Hepatic stellate cell (primary cell): Measurements from ENCODE around the gene TIMP3.

Experiments
- DNase-seq: peaks from one replicate; pipeline ENCODE4 v3.0.0; 2011; ENCODE audit warnings: low spot score

Gene TIMP3

DNA sequence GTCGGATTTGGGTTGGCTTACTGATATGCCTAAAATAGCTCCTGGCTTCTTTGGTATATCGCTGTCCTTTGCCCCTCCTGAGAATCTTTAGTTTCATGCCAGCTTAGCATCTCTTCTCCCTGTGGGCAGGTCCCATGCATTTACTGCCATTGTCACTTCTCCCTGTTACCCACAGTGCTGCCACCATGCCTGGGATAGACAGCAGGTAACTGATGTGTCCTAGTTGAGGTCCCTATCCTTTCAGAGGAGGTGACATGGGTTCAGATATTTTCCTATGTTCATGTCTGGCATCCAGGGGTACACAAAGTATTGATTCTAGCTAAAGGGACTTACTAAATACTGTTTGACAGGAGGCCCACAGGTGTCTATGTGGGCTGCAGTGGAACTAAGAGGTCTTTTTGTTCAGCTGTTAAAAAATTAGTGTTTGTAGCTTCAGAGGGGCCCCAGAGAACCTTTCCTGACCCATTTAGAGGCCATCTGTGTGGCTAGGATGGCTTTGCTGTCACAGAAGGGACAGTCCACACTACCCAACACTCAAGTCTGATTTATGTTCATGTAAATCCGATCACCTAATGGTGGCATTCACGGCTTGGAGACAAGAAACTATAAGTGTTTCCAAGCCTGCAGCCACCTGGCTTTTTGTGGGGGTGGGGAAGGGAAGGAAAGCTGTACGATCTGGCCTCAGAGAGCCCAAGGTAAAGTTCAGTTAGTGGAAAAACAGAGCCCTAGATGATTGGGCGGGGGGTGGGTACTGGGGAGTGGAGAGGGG, 8.5 kb downstream of the TIMP3 start:
- no peak for DNase-seq

DNA sequence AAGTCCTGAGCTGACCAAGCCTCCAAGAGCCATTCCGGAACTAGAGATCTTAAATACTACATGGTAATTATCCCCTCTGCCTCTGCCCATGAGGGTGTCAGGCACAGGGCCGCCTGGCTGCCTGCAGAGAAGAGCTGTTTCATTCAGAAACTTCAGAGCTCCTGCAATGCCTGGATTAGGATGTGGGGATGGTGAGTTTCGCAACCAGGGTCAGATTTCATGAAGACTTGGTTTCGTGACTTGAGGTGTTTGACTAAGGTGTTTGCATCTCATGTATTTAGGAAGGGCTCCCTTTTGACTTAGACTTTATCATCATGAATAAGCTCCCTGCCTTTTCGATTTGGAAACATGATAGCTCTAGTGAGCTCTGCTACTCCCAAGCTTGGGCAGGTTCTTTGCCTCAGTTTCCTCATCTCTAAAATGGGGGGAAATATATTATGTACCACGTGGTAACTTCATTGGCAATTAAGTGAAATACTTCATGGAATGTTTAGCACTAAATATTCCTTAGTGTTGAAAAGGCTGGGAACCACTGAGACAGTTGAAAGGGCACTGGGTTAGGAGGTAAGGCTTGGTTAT, 9.1 kb downstream of the TIMP3 start:
- no peak for DNase-seq

DNA sequence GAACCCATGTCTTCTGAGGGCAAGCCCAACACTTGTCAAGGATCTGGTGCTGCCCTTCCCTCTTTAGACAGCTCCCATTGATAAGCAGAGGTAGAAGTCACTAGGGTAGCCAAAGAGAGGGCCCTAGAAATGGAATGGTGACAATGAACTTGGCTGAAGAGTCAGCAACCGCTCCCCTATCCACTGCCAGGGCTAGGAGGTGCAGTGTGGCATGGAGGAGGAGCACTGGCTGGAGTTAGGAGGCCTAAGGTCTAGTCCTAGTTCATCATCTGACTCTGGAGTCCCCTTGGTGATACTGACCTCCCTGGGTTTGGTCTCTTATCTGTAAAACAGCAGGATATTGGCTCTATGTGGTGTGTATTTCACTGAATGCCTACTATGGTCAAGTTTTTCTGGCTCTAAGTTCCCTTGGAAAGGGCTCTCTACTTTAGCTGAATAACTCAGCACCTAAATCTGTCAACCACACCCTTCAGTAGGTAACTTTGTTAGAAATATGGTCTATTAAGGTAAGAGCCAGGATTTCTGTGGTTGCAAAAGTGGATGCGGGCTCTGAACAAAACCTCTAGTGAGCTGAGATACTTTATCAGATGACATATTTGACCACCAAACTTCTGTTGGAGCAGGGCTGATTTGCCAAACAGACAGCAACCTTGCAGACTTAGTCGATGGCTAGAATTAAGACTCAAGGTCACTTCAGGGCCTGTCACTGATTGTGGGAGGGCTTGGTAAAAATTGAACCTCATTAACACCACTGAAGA, 10.5 kb downstream of the TIMP3 start:
- DNase-seq: no peak

DNA sequence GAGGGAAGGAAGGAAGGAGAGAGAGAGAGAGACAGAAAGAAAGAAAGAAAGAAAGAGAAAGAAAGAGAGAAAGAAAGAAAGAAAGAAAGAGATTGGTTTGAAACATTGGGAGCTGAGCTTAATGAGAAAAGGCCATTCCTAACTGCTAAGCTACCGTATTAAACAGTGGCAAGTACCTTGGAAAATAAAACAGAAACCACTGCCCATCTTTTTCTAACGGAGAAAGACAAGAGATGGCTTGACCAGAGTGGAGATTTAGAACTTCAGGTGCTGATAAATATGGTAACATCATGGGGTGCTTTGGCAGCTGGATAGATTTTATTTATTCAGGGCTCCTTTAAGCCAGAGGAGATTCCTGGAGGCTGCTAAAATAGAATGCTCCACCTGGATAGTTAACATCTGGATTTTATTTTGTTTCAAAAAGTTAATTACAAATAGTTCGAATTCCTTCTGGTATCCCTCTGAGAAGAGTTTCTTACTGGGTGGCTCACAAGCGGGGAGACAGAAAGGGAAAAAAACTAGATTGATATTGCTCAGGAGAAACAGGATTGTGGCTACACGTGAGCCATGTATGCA, 12.9 kb downstream of the TIMP3 start:
- DNase-seq: no peak

DNA sequence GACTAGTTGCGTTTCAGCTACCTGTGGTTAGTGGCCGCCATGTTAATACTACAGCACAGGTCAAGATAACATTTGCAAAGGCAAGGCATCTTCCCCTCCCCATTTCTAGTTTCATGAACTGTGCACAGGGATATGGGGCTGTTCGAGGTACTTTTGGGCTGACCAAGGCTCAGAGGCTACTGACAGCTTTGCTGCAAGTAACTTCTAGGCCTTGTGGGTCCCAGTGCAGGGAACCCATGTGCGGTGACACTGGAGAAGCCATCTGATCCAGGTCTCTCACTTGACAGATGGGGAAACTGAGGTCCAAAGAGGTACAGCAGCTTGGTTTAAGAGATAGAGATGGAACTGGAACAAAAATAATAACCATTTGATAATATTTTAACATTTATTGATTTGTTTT, 13.6 kb downstream of the TIMP3 start:
- no peak for DNase-seq

DNA sequence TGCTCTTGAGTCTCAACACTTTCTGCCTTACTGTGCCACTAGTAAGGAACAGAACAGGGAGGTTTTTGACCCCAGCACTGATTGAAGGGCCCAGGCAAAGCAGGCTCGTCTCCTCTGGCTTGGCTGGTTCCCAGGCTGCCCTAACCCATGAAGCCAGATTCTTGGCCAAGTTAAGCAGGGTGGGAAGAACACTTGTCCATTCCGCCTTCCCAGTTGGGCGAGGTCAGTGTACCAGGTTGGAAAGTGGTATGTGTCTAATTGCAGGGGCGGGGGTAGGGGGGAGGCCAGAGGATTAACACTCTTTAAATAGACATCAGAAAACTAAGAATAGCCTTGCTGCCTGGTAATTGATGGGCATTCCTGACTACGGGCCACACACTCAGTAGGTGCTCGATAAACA, 14.4 kb downstream of the TIMP3 start:
- DNase-seq: no peak

DNA sequence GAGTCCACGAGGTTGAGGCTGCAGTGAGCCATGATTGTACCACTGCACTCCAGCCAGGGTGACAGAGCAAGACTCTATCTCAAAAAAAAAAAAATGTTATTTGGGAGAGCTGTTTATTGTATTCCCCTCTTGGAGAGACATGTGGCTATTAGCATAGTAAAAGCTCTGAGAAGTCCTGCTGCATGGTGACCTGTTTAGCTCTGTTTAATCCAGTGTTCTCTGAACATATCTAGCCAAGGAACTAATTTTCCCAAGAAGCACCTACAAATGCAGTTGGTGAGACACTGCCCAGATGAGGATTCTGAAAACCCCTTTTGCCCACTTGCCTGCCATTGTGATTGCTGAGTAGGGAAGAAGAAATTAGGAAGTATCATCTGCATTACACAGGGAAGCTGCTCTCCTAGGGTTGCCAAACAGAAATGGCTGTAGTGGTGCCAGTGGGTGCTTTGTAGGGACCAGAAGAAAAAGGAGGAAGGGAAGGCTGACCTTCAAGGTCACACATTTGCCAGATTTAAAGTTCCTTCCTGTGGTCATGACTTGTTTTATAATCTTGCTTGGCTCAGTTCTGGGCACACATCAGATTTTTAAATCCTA, 15.7 kb downstream of the TIMP3 start:
- no peak for DNase-seq

DNA sequence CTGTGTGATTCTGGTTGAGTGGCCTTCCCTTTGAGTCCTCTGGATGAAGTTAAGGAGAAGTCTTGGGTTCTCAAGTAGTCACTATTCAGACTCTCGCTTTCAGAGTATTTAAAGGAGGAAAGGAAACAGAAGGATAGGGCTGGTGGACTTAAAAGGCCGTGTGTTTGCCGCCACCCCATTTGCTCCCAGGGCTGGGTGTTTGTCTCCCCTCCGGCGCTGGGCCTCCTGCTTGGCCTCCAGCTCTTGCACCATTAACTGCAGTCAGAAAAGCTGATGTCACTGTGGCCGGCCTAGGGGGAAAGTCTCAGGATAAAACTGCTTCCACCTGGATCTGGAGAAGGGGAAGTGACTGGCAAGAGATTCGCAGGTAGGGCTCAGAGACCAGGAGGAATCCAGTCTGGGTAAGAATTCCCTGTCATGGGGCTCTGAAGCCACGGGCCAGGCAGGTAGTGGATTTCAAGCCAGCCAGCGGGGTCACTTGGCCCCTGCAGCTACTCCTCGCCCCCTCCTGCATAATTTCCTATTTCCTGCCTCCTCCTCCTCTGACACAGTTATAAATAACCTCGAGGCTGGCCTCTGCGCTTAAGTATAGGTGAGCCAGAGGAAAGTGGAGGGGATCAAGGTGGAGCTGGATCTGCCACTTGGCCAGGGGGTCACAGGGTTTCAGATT, 17.1 kb downstream of the TIMP3 start:
- DNase-seq: no peak

DNA sequence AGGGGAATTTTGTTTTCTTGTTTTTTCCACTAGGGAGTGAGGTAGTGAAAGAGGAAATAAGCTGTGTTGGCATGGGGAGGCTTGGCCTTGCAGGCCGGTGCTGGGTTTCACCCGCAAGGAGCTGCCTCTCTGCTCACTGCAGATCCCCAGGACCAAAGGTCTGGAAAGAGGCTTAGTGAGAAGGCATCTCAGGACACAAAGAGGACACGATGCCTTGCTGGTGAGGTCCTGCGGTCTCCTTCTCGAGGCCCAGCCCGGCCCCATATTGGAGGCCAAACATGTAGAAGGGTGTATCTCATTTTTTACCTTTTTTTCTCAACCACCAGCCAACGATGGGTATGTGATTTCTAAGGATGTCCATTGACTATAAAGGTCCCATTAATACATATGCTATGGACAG, 17.6 kb downstream of the TIMP3 start:
- DNase-seq: no peak

DNA sequence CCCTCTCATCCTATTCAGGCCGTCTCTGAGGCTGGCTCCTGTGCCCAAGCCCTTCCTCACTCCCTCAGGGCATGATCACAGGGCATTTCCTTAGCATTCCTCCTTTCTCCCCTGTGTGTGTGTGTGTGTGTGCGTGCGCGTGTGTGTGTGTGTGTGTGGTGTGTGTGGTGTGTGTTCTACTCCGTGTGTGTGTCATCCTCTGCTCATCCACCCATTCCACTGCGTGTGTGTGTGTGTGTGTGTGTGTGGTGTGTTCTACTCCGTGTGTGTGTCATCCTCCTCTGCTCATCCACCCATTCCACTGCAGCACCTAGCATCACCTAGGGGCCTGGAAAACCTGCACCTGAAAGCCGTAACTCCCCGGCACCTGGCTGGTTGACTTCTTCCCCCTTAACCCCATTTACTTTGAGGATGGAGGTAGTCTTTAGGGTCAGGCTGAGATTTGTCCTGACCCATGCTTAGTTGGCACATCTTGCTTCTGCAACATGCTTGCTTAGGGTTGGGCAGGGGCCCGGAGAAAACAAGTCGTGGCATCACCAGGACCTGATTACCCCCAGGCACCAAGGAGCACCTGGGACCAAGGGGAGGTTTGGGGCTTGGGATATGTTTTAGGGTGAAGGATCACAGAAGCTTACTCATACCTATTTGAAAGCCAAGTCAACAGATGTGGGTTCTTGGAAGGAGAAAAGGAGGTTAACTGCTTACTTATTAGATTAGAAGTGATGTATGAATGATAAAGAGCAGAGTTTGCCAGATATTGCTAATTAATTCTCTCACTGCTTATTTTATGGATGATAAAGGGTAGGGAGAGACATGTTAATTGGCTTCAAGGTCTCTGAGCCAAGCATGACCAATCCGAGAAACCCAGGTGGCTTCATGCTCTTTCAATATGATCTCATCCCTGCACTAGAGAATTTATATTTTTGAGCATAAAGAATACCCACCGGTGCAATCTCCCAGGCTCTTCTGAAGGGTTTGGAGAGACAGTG, 18.9 kb downstream of the TIMP3 start:
- DNase-seq: no peak

DNA sequence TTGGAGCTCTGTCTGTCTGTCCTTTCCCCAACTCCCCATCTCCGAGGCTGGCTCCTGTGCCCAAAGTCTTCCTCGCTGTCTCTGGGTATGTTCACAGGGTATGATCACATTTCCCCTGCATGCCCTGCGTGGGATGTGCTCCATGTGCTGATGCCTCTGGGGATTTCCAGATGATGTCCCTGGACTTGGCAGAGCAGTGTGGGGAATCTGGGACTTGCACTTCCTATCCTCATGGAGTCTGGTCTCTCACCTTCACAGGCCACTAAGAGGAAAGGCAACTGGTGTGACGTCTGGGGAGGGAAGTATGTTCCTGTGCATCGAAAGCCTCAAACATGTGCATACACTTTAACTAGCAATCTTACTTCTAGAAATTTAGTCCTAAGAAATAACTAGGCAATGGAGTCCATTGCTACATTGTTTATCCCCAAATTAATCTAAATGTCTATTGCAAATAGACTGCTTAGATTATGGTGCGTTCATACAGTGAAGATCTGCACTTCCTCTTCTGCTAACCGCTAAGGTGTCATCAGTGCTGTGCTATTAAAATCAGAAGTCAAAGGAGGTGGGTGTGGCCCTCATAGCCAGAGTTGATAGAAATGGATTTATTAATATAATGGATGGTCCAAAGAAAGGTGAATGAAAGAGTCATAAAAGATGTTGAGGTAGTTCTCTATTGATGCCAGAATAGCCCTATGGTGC, 20.8 kb downstream of the TIMP3 start:
- DNase-seq: no peak

DNA sequence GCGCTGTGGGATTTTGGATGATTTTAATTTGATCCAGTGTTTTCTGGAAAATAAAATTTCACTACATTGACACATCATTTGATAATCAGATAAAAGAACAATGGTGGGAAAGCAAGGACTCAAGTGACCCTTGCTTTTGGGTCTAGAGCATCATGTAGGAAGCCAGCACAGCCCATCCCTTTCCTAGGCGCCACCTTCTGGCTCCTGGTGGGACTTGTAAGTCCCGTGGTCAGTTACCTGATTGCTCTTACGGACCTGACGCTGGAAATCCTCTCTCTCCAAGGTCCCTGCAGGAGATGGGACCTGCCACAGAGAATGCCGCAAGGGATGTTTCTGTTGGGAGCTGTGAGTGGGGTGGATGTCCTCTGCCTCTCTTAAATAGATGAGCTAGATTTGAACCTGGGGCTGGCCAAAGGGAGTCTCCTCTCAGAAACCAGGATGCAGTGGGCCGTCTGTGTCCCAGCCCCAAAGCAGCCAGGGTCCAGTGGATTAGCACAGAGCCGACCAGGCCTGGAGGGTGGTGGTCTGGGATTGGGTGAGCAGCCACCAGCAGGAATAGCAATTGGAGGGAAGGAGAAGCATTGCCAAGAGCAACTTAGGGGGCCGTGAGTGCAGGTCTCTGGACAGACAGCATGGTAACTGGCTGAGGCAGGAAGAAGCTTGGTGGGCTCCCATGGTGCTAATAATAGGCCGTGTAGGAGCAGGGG, 21.7 kb downstream of the TIMP3 start:
- no peak for DNase-seq

DNA sequence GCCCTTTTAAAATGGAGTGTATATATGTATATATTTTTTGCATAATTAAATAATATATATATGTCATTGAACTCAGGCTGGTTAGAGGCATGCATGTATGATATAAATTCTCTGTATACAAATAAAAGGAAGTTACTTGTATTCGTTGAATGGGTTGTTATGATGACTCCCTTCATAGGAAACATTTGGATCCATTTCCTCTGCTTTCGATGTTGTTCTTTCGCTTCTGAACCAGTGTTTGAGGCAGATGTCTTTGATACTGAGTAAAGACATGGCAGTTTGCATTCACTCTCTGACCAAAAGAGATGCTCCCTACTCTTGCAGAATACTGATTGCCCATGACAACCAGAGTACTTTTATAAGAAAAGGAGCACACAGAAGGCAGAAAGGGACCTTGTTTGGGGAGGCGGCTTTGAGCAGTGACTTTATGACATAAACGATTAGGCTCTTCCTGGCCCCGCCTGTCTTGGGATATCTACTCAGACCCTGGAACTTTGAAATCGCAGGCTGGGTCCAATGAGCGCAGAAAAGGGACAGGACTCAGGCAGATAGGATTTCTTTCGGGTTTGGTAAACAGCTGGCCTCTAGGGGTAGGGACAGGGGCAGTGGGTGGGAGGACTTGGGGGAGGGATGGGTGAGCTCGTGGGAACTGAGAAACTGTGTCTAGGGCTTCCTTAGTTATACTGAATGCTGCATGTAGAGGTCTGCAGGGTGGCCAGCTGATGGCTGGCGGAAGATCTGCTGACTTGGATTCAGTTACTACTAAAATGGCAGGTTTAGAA, 23.2 kb downstream of the TIMP3 start:
- DNase-seq: no peak

DNA sequence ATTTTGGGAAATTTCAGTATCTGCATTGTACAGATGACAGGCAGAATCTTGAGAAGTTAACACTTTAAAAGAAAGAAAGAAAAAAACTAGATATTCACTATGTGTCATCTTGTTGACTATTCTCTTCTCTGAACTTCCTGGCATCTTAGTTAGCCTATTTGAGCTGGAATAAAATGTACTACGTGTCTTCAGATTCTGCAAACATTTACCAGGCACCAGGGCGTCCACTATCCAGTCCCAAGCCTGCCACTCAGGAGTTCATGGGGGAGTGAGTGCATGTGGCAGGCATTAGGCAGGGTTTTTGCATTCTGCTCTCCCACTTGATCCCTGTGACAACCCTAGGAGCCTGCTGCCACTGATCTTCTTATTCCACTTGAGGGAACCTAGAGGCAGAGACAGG, 25.0 kb downstream of the TIMP3 start:
- no peak for DNase-seq

DNA sequence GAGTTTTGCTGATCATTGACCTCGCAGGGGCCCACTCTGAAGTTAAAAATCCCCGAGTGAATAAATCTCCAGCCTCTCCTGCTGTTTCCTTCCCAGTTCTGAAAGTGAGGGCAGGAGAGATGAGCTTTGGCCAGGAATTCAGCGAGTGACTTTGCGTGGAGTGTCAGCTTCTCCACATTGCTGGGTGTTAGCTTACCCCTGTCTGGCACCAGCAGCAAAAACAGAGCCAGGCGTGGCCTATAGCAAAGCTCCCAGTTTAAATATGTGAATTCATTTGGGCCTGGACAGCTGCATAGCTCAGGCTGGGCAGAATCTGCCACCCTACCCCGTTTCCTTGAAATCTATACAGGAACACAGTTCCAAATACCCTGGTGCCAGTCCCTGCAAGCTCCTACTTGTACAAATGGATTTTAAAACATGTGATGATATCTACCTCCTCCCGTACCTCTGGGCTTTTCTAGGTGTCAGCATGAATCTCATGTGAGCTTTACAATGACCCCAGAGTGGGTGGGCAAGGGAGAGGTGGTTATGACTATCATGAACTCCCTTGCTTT, 25.6 kb downstream of the TIMP3 start:
- no peak for DNase-seq

DNA sequence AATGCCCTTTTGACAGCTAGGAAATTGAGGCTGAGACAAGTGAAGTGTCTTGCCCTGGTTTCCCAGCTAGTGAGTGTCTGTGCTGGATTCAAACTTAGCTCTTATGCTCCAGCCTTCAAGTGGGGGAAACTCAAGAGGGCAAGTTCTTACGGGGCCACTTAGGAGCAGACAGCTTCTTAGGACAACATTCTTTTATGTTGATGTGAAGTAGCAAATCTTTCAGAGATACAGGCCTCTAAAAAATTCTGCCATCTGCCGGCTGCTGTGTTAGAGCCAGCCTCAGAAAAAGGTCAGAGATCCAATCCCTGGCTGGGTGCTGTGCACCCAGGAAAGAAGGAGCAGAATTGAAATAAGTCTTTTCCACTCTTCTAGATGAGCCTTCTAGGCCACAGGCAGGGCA, 26.6 kb downstream of the TIMP3 start:
- DNase-seq: no peak

DNA sequence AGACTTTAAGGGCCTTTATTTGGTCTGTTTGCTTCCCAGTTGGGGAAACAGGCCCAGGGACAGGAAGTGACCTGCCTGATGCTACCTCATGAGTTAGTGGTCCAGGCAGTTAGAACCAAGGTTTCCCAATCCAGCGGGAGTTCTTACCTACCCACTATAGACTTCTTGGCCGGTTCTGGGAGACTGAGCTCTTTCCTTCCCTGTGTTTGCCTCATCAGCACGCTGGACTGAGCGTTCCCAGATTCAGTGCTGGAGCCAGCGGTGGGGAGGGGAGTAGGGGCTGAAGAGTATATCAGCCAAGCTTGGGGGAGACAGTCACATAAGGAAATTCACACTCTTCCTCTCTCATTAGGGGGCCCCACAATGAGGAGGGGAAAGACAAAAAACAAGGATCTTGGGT, 27.1 kb downstream of the TIMP3 start:
- no peak for DNase-seq

DNA sequence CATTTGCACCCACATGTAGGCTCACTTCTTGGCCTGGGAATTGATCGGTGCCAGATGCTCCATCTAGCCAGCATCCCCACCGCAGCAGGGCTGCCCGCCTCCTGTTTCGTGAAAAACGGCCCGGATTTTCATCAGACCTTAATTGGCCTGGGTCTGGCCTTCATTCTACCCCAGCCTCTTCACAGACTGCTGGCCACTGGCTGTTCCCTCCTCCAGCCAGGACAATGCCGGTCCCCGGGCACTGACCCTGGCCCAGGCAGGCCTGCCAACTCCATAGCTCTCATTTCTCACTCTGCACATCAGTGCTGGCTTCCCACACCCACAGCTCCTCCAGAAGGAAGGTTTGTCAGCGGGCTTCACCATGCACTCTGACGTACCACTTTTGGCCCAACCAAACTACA, 27.9 kb downstream of the TIMP3 start:
- DNase-seq: no peak
